ENCODE measurements around the gene THADA.

DNA sequence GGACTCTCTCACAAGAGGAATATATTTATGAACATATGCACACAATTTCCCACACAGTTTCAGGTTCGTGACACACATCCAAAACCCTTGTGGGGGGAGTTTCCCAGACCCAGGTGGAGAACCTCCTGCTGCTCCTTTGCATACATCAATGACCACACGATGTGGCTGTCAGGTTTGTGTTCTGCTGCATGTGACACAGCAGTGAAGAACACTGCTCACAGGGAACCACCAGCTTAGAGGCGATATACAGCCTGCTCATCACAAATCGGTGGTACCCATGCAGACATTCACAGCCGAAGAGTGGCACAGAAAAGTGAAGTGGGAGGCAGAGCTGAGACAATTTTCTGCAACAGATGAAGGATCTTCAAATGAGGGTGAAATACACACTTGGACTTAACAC, 193.8 kb downstream of the THADA start:
- TF ChIP-seq, protein P1, sequence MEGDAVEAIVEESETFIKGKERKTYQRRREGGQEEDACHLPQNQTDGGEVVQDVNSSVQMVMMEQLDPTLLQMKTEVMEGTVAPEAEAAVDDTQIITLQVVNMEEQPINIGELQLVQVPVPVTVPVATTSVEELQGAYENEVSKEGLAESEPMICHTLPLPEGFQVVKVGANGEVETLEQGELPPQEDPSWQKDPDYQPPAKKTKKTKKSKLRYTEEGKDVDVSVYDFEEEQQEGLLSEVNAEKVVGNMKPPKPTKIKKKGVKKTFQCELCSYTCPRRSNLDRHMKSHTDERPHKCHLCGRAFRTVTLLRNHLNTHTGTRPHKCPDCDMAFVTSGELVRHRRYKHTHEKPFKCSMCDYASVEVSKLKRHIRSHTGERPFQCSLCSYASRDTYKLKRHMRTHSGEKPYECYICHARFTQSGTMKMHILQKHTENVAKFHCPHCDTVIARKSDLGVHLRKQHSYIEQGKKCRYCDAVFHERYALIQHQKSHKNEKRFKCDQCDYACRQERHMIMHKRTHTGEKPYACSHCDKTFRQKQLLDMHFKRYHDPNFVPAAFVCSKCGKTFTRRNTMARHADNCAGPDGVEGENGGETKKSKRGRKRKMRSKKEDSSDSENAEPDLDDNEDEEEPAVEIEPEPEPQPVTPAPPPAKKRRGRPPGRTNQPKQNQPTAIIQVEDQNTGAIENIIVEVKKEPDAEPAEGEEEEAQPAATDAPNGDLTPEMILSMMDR (IDR thresholded peaks at IDR 0.05; ENCODE audit: low read length) = no peak
- TF ChIP-seq EZH2 (IDR thresholded peaks at IDR 0.05; ENCODE audit: borderline replicate concordance, low read length) = no peak
